Colonic mucosa (tissue), 4 donors: ENCODE data around the gene USP7. TPM values are rescaled to one million over a fixed set of nuclear protein-coding genes. Genes with fewer than 3 reads are reported as not detected.

ENCODE experiments used
- DNase-seq: peaks from one replicate; pipeline ENCODE4 v3.0.0-alpha.2; 2020
- H3K27ac ChIP-seq: fragments of 200-600 bp; one replicate; pipeline ENCODE4 v1.8.0; 2021
- H3K27me3 ChIP-seq: fragments of 200-600 bp; one replicate; pipeline ENCODE4 v1.8.0; 2021
- H3K36me3 ChIP-seq: fragments of 200-600 bp; one replicate; pipeline ENCODE4 v1.8.0; 2021
- H3K4me1 ChIP-seq: fragments of 200-600 bp; one replicate; pipeline ENCODE4 v1.8.0; 2021; ENCODE audit warnings: mild to moderate bottlenecking
- H3K4me3 ChIP-seq: fragments of 200-600 bp; one replicate; pipeline ENCODE4 v1.8.0; 2021
- H3K9ac ChIP-seq, 2 donors: one replicate each; pipeline ENCODE4 v1.7.0; 2013; ENCODE audit warnings: control low read depth in 2 of 2, low read depth in 2 of 2, low read length in 2 of 2
- H3K9me3 ChIP-seq: fragments of 200-600 bp; one replicate; pipeline ENCODE4 v1.8.0; 2021
- intact Hi-C: fragments of 100-400 bp; cut with DNase I; formaldehyde crosslinking; loops from one replicate; pipeline ENCODE4 v1.14.1; 2022
- total RNA-seq, 2 donors: library from RNA; stranded (reverse); fragmentation: NEBNext Ultra II Directional in 1 of 2; extraction: Animal tissue kit (Norgen Biotek cat#: 25700) in 1 of 2; gene quantifications; one replicate each; pipeline ENCODE4 v1.2.1, GENCODE V29; 2021
- TF ChIP-seq, protein P1 (sequence below): fragments of 200-600 bp; IDR thresholded peaks from one replicate; pipeline ENCODE4 v1.8.0; 2022; ENCODE audit warnings: antibody characterized with exemption, mild to moderate bottlenecking
- donor health status: healthy.
- donor health status: DM: no; HTN: no; CAD: no.
- donor health status: DM: no; HTN: no; CAD: no.

Gene USP7
- total RNA-seq, 2 donors from 2014 or later, result 147 to 176 TPM

DNA sequence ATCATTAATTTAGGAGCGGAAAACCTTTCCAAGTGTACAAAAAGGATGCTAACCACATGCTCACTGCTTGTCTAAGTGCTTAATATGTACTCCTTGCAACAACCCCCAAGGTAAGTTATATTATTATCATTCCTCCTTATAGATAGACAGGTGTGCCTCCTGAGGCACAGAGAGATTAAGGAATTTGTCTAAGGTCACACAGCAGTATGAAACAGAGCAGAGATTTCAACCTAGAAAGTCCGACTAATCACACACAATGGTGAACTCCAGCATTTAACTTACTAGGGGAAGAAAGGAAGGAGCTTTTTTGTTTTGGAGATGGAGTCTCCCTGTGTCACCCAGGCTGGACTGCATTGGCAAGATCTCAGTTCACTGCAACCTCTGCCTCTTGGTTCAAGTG, 37.0 kb upstream of the USP7 start:
- intact Hi-C loops, result no loop called here

DNA sequence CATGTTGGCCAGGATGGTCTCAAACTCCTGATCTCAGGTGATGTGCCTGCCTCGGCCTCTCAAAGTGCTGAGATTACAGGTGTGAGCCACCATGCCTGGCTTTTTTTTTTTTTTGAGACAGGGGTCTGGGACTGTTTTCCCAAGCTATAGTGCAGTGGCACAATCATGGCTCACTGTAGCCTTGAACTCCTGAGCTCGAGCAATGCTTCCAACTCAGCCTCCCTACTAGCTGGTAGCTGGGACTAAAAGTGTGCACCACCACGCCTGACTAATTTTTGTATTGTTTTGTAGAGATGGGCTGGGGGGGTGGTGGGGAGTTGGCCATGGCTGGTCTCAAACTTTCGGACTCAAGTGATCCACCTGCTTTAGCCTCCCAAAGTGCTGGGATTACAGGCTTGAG, 36.1 kb upstream of the USP7 start:
- H3K9me3 ChIP-seq, result no peaks in the 10 kb centered on the region
- no peaks in the 10 kb centered on the region for H3K27me3 ChIP-seq
- no peaks in the 10 kb centered on the region for H3K4me1 ChIP-seq
- H3K36me3 ChIP-seq, result no peaks in the 10 kb centered on the region
- intact Hi-C loops, result no loop called here
- no peak overlapping the region for H3K9ac ChIP-seq
- no peak overlapping the region for H3K27ac ChIP-seq
- TF ChIP-seq, protein P1, sequence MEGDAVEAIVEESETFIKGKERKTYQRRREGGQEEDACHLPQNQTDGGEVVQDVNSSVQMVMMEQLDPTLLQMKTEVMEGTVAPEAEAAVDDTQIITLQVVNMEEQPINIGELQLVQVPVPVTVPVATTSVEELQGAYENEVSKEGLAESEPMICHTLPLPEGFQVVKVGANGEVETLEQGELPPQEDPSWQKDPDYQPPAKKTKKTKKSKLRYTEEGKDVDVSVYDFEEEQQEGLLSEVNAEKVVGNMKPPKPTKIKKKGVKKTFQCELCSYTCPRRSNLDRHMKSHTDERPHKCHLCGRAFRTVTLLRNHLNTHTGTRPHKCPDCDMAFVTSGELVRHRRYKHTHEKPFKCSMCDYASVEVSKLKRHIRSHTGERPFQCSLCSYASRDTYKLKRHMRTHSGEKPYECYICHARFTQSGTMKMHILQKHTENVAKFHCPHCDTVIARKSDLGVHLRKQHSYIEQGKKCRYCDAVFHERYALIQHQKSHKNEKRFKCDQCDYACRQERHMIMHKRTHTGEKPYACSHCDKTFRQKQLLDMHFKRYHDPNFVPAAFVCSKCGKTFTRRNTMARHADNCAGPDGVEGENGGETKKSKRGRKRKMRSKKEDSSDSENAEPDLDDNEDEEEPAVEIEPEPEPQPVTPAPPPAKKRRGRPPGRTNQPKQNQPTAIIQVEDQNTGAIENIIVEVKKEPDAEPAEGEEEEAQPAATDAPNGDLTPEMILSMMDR, result no peak
- H3K4me3 ChIP-seq, result no peak overlapping the region
- DNase-seq, result no peak

More for the DNA sequence above, 37.0 kb upstream of the USP7 start:
- DNase-seq, result no peak
- H3K9ac ChIP-seq, result no peak overlapping the region
- H3K4me3 ChIP-seq, result no peak overlapping the region
- TF ChIP-seq, protein P1, result no peak
- H3K36me3 ChIP-seq, result no peaks in the 10 kb centered on the region
- no peaks in the 10 kb centered on the region for H3K4me1 ChIP-seq
- no peaks in the 10 kb centered on the region for H3K9me3 ChIP-seq
- no peaks in the 10 kb centered on the region for H3K27me3 ChIP-seq
- H3K27ac ChIP-seq, result no peak overlapping the region

DNA sequence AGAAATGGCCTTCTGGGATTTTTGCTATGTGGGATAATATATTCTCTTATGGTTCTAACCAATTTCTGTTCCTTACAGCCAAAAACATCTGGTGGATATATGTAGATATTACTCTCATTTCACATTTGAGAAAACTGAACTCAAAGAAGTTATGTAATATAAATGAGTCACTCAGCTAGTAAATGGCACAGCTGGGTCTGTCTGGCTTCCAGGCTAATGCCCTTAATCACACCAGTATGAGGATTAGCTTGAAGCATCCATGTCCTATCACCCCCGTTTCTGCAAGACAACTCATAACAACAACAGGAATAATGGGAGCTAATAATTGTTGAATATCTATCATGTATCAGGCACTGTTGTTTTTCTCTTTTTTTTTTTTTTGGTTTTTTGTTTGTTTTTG, 34.4 kb upstream of the USP7 start:
- TF ChIP-seq, protein P1, result no peak

DNA sequence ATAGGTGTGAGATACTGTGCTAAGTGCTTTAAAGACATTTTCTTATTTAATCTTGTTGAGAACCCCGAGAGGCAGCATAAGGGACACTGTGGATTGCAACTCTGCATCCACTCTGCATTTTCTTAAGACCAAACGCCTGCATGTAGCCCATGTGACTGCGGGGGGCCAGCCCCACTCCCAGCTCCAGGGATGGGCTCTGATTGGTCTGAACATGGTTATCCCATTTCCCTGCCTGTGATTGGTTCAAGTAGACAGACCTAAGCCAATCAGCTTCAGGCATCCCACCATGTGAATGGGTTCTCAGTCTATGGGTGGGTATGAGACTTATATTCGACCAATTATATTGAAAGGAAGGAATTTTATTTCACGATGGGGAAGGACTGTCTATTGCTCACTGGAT, 33.2 kb upstream of the USP7 start:
- H3K36me3 ChIP-seq, result no peaks in the 10 kb centered on the region
- H3K9ac ChIP-seq, result no peak overlapping the region
- TF ChIP-seq, protein P1, result no peak
- intact Hi-C loops, result no loop called here
- no peak overlapping the region for H3K4me3 ChIP-seq
- H3K9me3 ChIP-seq, result no peaks in the 10 kb centered on the region
- H3K4me1 ChIP-seq, result no peaks in the 10 kb centered on the region
- DNase-seq, result no peak
- H3K27ac ChIP-seq, result no peak overlapping the region
- H3K27me3 ChIP-seq, result no peaks in the 10 kb centered on the region

More for the DNA sequence above, 34.4 kb upstream of the USP7 start:
- Histone ChIP-seq H3K4me1 (no peaks in the 10 kb centered on the region), H3K36me3 (no peaks in the 10 kb centered on the region), H3K27ac (no peak overlapping the region), H3K27me3 (no peaks in the 10 kb centered on the region), H3K9me3 (no peaks in the 10 kb centered on the region), H3K9ac (no peak overlapping the region), H3K4me3 (no peak overlapping the region)
- no peak for DNase-seq
- intact Hi-C loops, result no loop called here

DNA sequence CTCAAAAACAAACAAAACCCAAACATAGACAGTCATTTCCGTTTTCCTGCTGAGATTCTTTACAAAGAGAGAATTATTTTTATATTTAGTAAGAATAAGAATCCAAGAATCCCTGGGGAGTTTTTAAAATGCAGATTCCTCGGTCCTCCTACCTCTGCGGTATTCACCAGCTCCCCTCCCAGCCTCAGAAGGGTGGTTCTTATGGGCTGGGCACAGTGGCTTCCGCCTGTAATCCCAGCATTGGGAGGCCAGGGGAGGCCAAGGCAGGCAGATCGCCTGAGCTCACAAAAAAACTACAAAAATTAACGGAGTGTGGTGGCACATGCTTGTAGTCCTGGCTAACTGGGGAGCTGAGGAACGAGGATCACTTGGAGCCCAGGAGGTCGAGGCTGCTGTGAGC, 26.7 kb upstream of the USP7 start:
- Histone ChIP-seq H3K4me1 (peaks cover 4% of the 10 kb centered on the region), H3K4me3 (no peak overlapping the region), H3K9ac (no peak overlapping the region), H3K9me3 (no peaks in the 10 kb centered on the region), H3K36me3 (no peaks in the 10 kb centered on the region), H3K27me3 (no peaks in the 10 kb centered on the region), H3K27ac (no peak overlapping the region)
- TF ChIP-seq, protein P1, result no peak
- no peak for DNase-seq
- intact Hi-C loops, result no loop called here
